ENCODE results near the gene C14orf132. TPM values are rescaled to one million over a fixed set of nuclear protein-coding genes. Genes with fewer than 3 reads are reported as not detected.

The C14orf132 gene
- total RNA-seq: 0.30 and 0.70 TPM in 2 replicates
- 0.51 TPM for total RNA-seq (2013)
- polyA plus RNA-seq: 0.22 and 0.85 TPM in 2 replicates
- polyA minus RNA-seq: 0.17 and 0.50 TPM in 2 replicates

- H3K27ac ChIP-seq (ENCODE audit: low read length in 2 of 2): no peak within 1 kb of the TSS
- no peak for TF ChIP-seq EZH2 (IDR thresholded peaks at IDR 0.05; ENCODE audit: borderline replicate concordance, insufficient read depth, low read depth, low read length, poor library complexity, severe bottlenecking)
- TF ChIP-seq CTCF (IDR thresholded peaks at IDR 0.05): no peak
- H3K36me3 ChIP-seq (replicated peaks in 1 of 2; ENCODE audit: control extremely low read depth in 1 of 2, control insufficient read depth in 1 of 2, extremely low read depth in 1 of 2, insufficient read depth in 2 of 2, low read length in 1 of 2): no peaks in the 10 kb centered on the region
- intact Hi-C loops (cut with micrococcal nuclease): no loop called here
- no peak within 1 kb of the TSS for H3K27ac Mint-ChIP-seq
- peaks cover 2% of the 10 kb centered on the region for H3K9me3 Mint-ChIP-seq (ENCODE audit: insufficient read depth)
- no peaks in the 10 kb centered on the region for H3K9me3 ChIP-seq (ENCODE audit: control extremely low read depth in 1 of 3, control insufficient read depth in 2 of 3, insufficient read depth in 1 of 3, low read length in 2 of 3)
- CTCF ChIA-PET: interaction anchor here (0.8 kb wide), 1 partner anchor 45 kb away, joined by 3 read pairs; no protein-coding TSS in a partner anchor
- peaks cover 0 to 57% (median 32%) of the 10 kb centered on the region in 4 experiments for H3K27me3 ChIP-seq (replicated peaks in 1 of 4; ENCODE audit: control extremely low read depth in 1 of 4, control insufficient read depth in 3 of 4, insufficient read depth in 4 of 4, low read length in 3 of 4)
- 3% methylated on average over 72 of the region's 72 CpGs for WGBS (ENCODE audit: insufficient coverage)
- peaks cover 18 to 25% of the 10 kb centered on the region in 2 donors for H3K4me1 ChIP-seq (ENCODE audit: control insufficient read depth in 2 of 2, insufficient read depth in 2 of 2, low read length in 2 of 2)
- ATAC-seq (ENCODE audit: low read depth): peak; percentile 75
- no peaks in the 10 kb centered on the region for H4K20me1 ChIP-seq (ENCODE audit: control insufficient read depth, insufficient read depth, low read length, poor library complexity, severe bottlenecking)
- H3K9ac ChIP-seq (ENCODE audit: low read length): peak within 1 kb of the TSS; percentile 67
- DNase-seq: peak; percentile 45
- peak within 1 kb of the TSS; percentile 96 for H3K4me2 ChIP-seq (replicated peaks; ENCODE audit: low read depth, low read length, poor library complexity, severe bottlenecking)
- peak within 1 kb of the TSS; percentile 80 for H2AFZ ChIP-seq (ENCODE audit: insufficient read depth, low read depth, low read length, poor library complexity, severe bottlenecking)
- peaks cover 21% of the 10 kb centered on the region for H3K4me1 Mint-ChIP-seq
- H3K27me3 Mint-ChIP-seq: peaks cover 62% of the 10 kb centered on the region
- H3K4me3 ChIP-seq (ENCODE audit: control extremely low read depth in 1 of 5, extremely low read depth in 1 of 5, insufficient read depth in 1 of 5, low read depth in 2 of 5, low read length in 4 of 5): peak within 1 kb of the TSS in 4 of 5 experiments; percentile 39 to 62 (median 56)
- H3K4me3 Mint-ChIP-seq: peak within 1 kb of the TSS; percentile 79
- POLR2A ChIA-PET: no interaction called here
- no peaks in the 10 kb centered on the region for H3K79me2 ChIP-seq (ENCODE audit: control insufficient read depth, insufficient read depth, low read length)
These were observed at the start of gene C14orf132 for GRCh38 chr14:96038920-96039632. Gene C14orf132 (plus strand): TSS chr14:96039362. CDS start chr14:96039501, 139 bp downstream.

All from B cell (primary cell).